ENCODE measurements around the gene BSDC1.

- no peak for TF ChIP-seq EZH2phosphoT487 (IDR thresholded peaks at IDR 0.05; ENCODE audit: borderline replicate concordance)
- TF ChIP-seq, protein P1, sequence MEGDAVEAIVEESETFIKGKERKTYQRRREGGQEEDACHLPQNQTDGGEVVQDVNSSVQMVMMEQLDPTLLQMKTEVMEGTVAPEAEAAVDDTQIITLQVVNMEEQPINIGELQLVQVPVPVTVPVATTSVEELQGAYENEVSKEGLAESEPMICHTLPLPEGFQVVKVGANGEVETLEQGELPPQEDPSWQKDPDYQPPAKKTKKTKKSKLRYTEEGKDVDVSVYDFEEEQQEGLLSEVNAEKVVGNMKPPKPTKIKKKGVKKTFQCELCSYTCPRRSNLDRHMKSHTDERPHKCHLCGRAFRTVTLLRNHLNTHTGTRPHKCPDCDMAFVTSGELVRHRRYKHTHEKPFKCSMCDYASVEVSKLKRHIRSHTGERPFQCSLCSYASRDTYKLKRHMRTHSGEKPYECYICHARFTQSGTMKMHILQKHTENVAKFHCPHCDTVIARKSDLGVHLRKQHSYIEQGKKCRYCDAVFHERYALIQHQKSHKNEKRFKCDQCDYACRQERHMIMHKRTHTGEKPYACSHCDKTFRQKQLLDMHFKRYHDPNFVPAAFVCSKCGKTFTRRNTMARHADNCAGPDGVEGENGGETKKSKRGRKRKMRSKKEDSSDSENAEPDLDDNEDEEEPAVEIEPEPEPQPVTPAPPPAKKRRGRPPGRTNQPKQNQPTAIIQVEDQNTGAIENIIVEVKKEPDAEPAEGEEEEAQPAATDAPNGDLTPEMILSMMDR (conservative IDR thresholded peaks at IDR 0.05; ENCODE audit: low read length), result no peak
These were observed 32.4 kb downstream of the BSDC1 start for GRCh38 chr1:32361674-32362473.

Data from Loucy (cell line).